Renal pelvis (tissue), 4 donors: Measurements from ENCODE around the gene PACS1. TPM values are rescaled to one million over a fixed set of nuclear protein-coding genes. Genes with fewer than 3 reads are reported as not detected.
A peak's percentile ranks its signal among the peaks of the same experiment; 100 is the strongest.

Source experiments
- DNase-seq: peaks from one replicate; pipeline ENCODE4 v3.0.0-alpha.2; 2013
- polyA plus RNA-seq, 3 donors: library from polyadenylated mRNA; unstranded; fragments of 120-200 nt; gene quantifications; one replicate each; pipeline ENCODE4 v1.2.1, GENCODE V29; 2013; ENCODE audit not compliant: insufficient read length in 3 of 3

PACS1 gene
- polyA plus RNA-seq, 3 donors = 46.0 to 53.7 (median 49.2) TPM

- DNase-seq = no peak
Observed at GRCh38 chr11:66221726-66222236, 151.7 kb downstream of the PACS1 start.

DNA sequence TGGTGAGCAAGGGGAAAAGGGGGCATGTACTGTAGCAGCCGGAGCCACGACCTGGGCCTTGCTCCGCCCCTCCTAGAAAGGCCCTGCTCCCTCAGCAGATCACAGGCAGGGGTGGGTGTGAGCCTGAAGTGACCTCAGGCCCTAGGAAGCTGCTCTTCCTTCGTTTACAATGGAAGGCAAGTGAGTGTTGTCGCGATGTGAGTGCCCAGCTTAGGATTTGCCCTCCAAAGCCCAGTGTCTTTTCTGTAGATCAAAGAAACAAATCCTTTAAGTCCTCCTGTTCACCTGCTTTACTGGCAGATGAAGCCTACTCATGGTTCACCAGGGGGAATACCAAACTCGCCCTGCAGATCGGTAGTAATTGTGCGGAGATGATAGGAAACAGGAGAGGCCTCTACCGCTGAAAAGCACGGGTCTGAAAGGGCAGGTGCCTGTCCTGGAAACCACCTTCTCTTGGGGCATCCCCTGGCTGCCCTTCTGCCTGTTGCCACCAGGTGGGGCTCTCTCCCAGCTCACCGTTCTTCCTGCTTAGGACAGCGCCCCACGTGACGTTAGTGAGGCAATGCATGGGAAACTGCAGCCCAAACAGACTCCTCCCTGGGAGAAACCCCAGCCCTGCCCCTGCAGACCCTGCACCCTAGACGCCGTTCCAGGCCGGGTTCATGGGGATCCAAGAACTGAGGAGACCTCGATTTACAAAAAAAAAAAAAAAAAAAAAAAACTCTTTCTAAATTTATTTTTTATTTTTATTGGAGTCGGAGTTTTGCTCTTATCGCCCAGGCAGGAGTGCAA, 152.5 kb downstream of the PACS1 start:
- DNase-seq = peak; percentile 87

DNA sequence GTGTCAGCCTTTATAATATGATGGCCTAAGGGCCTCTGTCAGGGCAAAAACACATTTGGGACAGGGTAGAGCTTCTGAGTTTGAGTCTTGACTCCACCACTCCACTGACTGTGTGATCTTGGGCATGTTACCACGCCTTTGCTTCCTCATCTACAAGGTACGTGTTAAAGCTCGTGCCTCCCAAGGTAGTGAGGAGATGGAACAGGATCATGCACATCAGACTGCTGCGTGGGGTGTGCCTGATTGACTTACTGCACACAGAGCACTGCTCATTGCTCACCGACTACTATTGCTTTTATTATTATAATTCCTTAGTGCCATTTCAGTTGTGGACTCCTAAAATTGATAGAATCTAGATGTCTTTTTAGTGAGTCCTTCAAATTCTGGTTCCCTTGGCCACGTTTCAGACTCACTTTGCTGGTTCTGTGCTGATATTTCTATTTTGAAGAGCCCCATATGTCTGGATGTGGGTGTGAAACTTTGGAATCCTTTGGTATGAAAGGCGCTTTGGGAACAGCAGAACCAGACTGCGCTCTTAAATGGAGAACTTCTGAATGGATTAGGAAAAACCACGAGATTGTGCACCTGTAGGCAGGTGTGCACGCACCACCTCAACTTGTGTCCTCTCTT, 154.3 kb downstream of the PACS1 start:
- DNase-seq = no peak

DNA sequence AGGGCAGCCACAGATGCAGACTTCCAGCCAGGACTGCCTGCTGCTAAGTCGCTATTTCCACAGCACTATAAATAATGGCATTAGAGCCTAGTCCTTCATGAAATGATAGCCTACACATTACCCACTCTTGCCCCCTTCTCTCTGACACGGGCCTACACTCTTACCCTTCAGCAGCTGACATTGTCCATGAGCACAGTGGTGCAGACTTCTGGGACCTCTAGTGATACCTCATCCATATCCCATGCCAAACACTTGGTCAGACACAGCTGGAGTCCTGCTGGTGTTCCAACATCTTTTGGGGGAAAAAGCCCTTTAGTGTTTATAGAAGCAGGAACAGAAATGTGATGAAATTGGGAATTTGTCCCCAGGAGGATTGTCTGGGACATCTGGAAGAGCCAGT, 155.0 kb downstream of the PACS1 start:
- no peak for DNase-seq

GRCh38 chr11:66226101-66226500, 156.0 kb downstream of the PACS1 start:
- no peak for DNase-seq

DNA sequence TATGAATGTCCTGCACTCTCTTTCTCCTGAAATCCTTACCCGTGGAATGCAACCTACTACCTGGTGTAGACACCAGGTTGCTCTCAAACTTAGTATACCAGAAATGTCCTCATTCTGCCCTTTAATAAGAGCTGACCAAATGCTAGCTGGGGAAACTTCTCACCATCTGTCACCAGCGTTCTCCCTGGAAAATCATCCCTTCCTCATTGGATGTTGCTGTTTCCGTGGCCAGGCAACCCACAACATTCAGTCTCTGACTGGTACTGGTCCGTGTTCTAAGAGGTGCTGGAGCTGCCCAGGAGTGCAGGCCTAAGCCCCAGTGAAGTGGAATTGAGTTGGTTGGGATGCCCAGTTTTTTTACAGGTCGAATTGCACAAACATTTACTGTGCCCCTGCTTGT, 157.6 kb downstream of the PACS1 start:
- no peak for DNase-seq

DNA sequence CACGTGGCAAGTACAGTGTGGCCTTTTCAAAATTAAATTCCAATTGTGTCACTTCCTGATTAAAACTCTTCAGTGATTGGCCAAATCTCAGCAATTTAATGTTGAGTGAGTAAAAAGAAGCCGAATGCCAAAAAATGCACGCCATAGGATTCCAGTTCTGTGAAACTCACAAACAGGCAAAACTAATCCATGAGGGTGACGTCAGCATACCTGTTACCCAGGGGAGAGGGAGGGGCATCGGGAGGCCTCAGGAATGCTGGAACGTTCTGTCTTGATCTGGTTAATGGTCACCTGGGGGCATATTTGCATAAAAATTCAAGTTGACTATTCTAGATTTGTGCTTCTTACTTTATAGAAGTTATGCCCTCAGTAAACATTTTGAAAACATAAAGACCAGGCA, 158.4 kb downstream of the PACS1 start:
- peak; percentile 49 for DNase-seq

DNA sequence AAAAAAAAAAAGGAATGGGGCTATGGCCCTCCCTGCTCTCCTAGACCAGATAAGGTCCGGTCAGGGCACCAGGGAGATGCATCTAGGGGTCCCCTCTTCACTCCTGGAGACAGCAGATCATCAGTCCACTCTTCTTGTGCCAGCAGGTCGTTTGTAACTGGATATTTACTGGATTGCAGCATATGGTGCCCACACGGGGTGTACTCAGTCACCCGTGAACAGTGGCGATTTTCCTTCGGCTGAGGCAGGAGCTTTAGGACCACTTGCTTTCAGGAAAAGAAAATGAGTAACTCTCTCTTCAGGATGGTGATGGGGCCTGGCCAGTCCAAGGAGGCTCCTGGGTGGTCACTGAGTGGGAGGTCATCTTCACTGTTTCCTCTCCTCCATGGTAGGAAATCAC, 160.1 kb downstream of the PACS1 start:
- DNase-seq = no peak

DNA sequence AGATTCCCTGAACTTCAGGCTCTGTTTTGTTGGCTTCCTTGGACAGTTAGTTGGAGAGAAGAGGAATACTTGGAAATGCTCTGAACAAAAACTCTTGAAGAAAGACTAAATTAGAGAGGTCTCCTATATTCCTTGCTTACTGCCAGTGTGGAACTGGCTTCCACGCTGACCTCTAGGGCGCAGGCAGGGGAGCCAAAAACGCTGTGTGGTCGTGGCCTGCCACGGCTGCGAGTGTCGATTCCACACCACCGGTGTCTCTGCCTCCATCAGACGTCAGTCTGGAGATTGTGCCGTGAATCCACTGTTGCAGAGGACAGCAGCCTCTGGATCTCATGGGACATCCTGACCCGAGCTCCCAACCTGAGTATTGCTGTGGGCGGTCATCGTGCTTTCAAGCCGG, 160.9 kb downstream of the PACS1 start:
- DNase-seq = no peak

DNA sequence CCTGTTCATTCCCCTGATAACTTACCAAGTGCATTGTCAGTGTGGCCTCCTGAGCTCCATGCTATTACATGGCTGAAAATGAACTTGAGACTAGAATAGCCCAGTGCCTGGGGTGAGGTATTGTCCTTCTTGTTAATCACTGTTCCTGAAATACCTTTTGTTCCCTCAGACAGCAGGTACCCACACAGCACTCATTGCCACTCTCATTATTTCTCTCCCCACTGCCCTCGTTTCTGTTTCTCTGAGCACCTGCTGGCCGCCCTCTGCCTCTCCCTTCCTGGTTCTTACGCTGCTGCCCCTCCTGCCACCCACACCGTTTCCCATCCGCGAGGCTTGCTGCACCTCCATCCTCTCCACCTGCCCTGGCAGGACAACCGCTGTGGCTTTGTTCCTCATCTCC, 161.5 kb downstream of the PACS1 start:
- DNase-seq = no peak

DNA sequence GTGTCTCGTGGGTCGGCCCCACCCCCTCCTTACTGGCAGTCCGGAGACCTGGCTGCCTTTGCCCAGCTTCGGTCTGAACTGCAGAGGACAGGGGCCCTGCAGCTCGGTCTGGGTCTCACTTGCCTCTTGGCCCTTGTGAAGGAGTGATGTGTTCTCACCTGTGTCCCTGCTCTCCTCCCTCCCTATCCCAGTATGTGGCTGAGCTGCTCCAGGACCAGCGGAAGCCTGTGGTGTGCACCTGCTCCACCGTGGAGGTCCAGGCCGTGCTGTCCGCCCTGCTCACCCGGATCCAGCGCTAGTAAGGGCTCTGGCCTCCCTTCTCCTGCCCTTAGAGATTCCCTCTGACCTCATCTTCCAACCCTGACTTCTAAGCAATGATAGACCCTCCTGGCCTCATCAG, 162.7 kb downstream of the PACS1 start:
- no peak for DNase-seq

DNA sequence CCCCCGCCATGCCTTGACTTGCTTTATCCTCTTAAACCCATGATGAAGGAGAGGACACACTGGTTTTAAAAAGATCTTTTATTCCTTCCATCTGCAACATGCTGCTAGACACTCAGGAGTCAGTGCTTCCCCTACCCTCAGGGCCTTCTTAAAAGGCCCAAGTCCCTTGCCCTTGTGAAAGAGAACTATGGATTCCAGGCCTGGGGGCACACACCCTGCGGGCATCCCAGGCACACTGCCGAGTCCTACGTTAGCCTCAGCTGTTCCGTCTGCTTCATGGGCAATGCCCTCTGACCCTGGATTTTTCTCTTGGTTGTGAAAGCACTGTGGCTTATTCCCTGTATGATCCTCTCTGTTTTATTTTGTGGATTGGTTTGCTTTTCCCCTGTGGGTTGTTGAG, 163.2 kb downstream of the PACS1 start:
- DNase-seq = no peak

GRCh38 chr11:66235141-66235540, 165.1 kb downstream of the PACS1 start:
- no peak for DNase-seq

- no peak for DNase-seq
Observed at GRCh38 chr11:66237867-66238266, 167.8 kb downstream of the PACS1 start.

DNA sequence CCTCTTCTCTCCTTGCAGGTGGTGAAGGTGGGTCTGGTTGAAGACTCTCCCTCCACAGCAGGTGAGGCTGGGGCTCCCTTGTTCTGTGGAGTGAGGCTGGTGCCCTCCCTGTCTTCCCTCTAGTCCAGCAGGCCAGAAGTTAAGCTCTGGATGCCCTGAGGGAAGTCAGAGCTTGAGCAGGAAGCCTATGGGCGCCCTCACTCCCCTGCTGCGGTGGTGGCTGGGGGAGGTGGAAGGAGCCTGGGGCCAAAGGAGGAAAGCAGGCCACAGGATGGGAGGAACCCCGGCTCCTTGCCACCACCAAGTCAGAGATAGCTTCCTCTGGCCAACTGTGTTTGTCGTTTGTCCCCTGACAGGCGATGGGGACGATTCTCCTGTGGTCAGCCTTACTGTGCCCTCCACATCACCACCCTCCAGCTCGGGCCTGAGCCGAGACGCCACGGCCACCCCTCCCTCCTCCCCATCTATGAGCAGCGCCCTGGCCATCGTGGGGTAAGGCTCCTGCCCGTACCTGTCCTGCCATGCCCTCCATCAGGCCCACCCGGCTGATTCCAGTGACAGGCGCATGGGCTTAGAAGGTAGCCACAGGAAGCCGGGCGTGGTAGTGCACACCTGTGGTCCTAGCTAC, 168.8 kb downstream of the PACS1 start:
- no peak for DNase-seq

DNA sequence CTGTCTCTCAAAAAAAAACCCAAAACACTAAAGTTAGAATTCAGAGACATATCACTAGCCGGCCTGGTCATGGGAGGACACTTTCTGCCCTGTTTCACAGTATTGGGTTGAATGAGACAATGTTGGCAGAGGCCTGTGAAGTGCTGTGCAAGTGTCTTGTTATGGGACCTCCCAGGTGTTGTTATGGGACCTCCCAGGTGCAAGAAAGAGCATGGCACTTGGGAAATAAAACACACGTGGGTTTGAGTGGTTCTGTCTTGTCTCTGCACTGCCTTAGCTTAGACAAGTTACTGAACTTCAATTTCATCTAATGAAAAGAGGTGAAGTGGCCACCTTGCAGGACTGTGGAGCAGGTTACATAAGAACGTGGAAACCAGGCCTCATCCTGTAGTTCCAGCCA, 169.4 kb downstream of the PACS1 start:
- DNase-seq = no peak

DNA sequence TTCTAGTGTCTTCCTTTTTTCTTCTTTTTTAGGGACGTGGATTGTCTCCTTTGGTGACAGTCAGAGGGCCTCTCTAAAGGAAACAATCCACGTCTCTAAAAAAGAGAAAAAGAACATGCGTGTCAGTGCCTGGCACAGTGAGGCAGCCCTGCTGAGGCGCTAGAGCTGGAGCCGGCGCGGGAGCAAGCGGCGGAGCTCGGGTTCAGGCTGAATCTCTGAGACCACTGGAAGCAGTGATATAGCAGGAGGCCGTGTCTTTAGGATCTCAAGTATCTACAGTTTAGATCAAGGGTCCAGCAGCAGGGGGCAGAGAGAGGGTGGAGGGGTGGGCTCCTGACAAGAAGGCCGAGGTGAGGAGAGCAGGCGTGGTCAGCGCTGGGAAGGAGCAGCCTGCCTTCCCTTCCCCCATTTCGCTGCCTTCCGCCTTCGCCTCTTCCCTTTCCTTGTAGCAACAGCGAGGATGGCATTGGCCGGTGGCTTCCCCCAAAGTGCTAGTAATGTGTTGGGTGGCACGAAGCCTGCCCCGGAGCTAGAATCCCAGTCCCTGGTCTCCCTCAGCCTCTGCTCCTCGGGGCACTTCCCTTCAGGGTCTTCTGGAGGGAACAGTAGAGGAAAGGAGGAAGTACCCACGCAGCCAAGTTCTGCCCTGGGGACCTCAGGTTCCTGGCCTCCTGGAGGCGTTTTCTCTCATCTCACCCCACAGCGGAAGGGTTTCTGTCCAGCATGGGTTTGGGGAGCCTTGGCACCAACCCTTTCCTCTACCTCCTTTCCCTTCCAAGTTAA, 170.1 kb downstream of the PACS1 start:
- no peak for DNase-seq

GRCh38 chr11:66240781-66241136, 170.7 kb downstream of the PACS1 start:
- no peak for DNase-seq

- no peak for DNase-seq
Observed at GRCh38 chr11:66242095-66242765, 172.2 kb downstream of the PACS1 start.

DNA sequence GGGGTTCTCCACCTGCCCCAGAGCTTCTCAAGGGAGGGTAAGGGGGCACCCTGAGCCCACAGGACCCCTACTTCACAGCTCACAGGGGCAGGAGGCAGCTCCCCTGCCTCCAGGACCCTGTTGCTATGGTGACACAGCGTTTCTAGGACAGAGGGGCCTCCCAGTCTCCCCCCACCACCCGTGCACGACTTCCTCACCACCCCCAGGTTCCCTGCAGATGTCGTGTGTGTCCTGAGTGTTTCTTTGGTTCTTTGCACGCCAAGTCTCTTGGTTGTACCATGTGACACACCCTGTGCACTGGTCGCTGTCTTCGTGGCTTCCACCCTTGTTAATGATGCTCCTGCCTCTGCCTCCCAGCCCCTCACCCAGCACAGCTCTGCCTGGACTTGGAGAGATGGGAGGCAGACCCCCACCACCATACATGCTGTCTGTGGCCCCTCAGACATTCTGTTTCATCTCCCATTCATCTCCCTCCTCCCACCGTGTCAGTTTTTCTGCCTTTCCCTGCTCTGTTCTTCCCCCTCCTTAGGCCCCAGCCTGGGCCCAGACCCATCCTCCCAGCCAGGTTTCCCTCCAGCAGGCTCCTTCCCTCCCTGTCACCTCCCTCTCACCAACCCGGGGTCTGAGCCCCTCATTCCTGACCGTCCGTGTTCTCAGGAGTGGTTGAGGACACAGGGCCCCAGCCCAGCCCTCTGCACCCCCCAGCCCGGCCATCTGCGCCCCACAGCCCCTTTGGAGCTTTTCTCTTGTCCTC, 173.9 kb downstream of the PACS1 start:
- no peak for DNase-seq

DNA sequence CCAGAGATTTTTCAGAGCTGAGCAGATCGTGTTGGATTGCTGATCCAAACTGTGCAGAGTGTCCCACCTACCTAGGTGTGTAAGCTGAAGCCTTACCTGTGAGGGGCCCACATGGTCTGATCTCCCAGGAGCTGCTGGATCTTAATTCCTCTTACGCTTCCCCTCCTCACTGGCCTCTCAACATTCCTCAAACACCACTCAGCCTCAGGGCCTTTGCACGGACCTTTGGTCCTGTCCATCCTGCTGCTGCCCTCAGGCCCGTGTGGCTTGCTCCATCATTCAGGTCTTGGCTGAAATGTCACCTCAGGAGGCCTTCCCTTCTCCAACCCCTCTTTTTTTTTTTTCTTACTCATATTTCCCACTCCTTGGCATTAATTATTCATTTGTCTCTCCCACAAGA, 177.2 kb downstream of the PACS1 start:
- no peak for DNase-seq
